Upper lobe of left lung (tissue), 4 donors: ENCODE data around the gene PUM2.

Experiments
- POLR2A ChIP-seq, 4 donors: fragments of 450-650 bp; IDR thresholded peaks; one replicate each; pipeline ENCODE4 v1.5.1; 2016 to 2017; ENCODE audit warnings: antibody characterized with exemption in 4 of 4, mild to moderate bottlenecking in 2 of 4
- POLR2AphosphoS5 ChIP-seq, 2 donors: sonication (generic); formaldehyde crosslinking; IDR thresholded peaks; one replicate each; pipeline ENCODE4 v1.5.1; 2017; ENCODE audit warnings: antibody characterized with exemption in 2 of 2

GRCh38 chr2:20222769-20223406, 127.8 kb downstream of the PUM2 start:
- no peak for TF ChIP-seq POLR2A (IDR thresholded peaks at IDR 0.05)
- TF ChIP-seq POLR2AphosphoS5 (IDR thresholded peaks at IDR 0.05): no peak
